ENCODE results near the gene PROSER3. TPM values are rescaled to one million over a fixed set of nuclear protein-coding genes. Genes with fewer than 3 reads are reported as not detected.
A peak's percentile ranks its signal among the peaks of the same experiment; 100 is the strongest.

PROSER3 gene
- total and polyA plus RNA-seq, 8 donors: 19.0 to 22.2 (median 21.0) TPM

GRCh38 chr19:35779033-35779432 lies 21.1 kb downstream of the PROSER3 start:
- ATAC-seq (no peak), DNase-seq (no peak)
- no peak overlapping the region for H3K27ac ChIP-seq
- intact Hi-C loops (cut with DNase I): no loop called here
- H3K27me3 ChIP-seq: no peaks in the 10 kb centered on the region
- peaks cover 0 to 17% of the 10 kb centered on the region in 2 donors for H3K4me1 ChIP-seq
- H3K36me3 ChIP-seq: peaks cover 0 to 45% of the 10 kb centered on the region in 2 donors
- no peaks in the 10 kb centered on the region for H3K9me3 ChIP-seq
- TF ChIP-seq CTCF (IDR thresholded peaks at IDR 0.05): no peak
- H3K4me3 ChIP-seq: no peak overlapping the region

- peak in 1 of 4 donors; percentile 75 for DNase-seq
- no peaks in the 10 kb centered on the region for H3K9me3 ChIP-seq
- intact Hi-C loops (cut with DNase I): no loop called here
- no peak overlapping the region for H3K4me3 ChIP-seq
- no peak for ATAC-seq
- H3K4me1 ChIP-seq: peaks cover 0 to 9% of the 10 kb centered on the region in 2 donors
- no peaks in the 10 kb centered on the region for H3K27me3 ChIP-seq
- H3K27ac ChIP-seq: no peak overlapping the region
- peaks cover 0 to 51% of the 10 kb centered on the region in 2 donors for H3K36me3 ChIP-seq
- no peak for TF ChIP-seq CTCF (IDR thresholded peaks at IDR 0.05)
Observed at GRCh38 chr19:35780058-35780457, 22.1 kb downstream of the PROSER3 start.

- Histone ChIP-seq H3K4me3 (no peak overlapping the region), H3K27me3 (no peaks in the 10 kb centered on the region), H3K9me3 (no peaks in the 10 kb centered on the region), H3K4me1 (peaks cover 0 to 8% of the 10 kb centered on the region in 2 donors), H3K27ac (no peak overlapping the region), H3K36me3 (peaks cover 0 to 58% of the 10 kb centered on the region in 2 donors)
- no peak for DNase-seq
- ATAC-seq: no peak
- intact Hi-C loops (cut with DNase I): no loop called here
- no peak for TF ChIP-seq CTCF (IDR thresholded peaks at IDR 0.05)
Observed at GRCh38 chr19:35780717-35781116, 22.7 kb downstream of the PROSER3 start.

GRCh38 chr19:35781650-35782049 lies 23.7 kb downstream of the PROSER3 start:
- ATAC-seq: no peak
- TF ChIP-seq CTCF (IDR thresholded peaks at IDR 0.05): no peak
- Histone ChIP-seq H3K27me3 (no peaks in the 10 kb centered on the region), H3K4me1 (peaks cover 0 to 2% of the 10 kb centered on the region in 2 donors), H3K4me3 (no peak overlapping the region), H3K27ac (no peak overlapping the region), H3K36me3 (peaks cover 0 to 67% of the 10 kb centered on the region in 2 donors), H3K9me3 (no peaks in the 10 kb centered on the region)
- intact Hi-C loops (cut with DNase I): no loop called here
- DNase-seq: no peak

- intact Hi-C loops (cut with DNase I): no loop called here
- H3K9me3 ChIP-seq: no peaks in the 10 kb centered on the region
- H3K27ac ChIP-seq: no peak overlapping the region
- DNase-seq (peak in 1 of 4 donors; percentile 77), ATAC-seq (no peak)
- no peak overlapping the region for H3K4me3 ChIP-seq
- H3K36me3 ChIP-seq: peaks cover 0 to 76% of the 10 kb centered on the region in 2 donors
- H3K27me3 ChIP-seq: no peaks in the 10 kb centered on the region
- TF ChIP-seq CTCF (IDR thresholded peaks at IDR 0.05): no peak
- no peaks in the 10 kb centered on the region for H3K4me1 ChIP-seq
Observed at GRCh38 chr19:35782589-35782988, 24.6 kb downstream of the PROSER3 start.
